BE2C (cell line): ENCODE measurements around the gene LMAN2L.
"Not testable (repeated sequence)": the region's sequence is repeated elsewhere in the genome, so short reads cannot be mapped to it uniquely, and the experiment has no call there.

Source experiments
- DNase-seq: peaks from one replicate; pipeline ENCODE4 v3.0.0-alpha.2; 2020
- H3K27me3 ChIP-seq: fragments of 250-450 bp; sonication (Bioruptor Pico); 2 replicates; pipeline ENCODE4 v1.5.1; 2020; ENCODE audit warnings: mild to moderate bottlenecking
- H3K36me3 ChIP-seq: fragments of 250-450 bp; sonication (Bioruptor Pico); 2 replicates; pipeline ENCODE4 v1.5.1; 2020; ENCODE audit warnings: mild to moderate bottlenecking
- H3K4me1 ChIP-seq: fragments of 250-450 bp; sonication (Bioruptor Pico); 2 replicates; pipeline ENCODE4 v1.5.1; 2020
- H3K4me3 ChIP-seq: 2 replicates; pipeline ENCODE4 v1.5.1; 2011; ENCODE audit warnings: low read depth, low read length
- H3K9me3 ChIP-seq: fragments of 250-450 bp; sonication (Bioruptor Pico); 2 replicates; pipeline ENCODE4 v1.5.1; 2020
- TF ChIP-seq, protein P1 (sequence below): IDR thresholded peaks from 2 replicates; pipeline ENCODE4 v1.5.1; 2012; ENCODE audit warnings: mild to moderate bottlenecking, low read depth, low read length

The LMAN2L gene

DNA sequence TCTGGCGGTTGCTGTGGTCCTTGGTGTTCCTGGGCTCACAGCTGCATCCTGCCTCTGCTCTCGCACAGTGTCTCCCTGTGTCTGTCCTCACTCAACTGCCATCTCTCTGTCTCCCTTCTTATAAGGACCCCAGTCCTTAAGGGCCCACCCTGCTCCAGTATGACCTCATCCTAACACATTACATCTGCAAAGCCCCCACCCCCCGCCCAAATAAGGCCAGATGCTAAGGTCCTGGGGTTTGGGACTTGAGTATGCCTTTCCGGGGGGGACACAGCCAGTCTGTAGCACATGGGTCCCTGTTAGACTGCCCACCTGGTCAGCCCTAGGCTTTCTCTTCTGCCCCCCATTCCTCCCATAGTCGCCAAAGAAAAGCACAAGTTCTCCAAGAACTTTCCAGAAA, 56.6 kb downstream of the LMAN2L start:
- DNase-seq = no peak
- TF ChIP-seq, protein P1, sequence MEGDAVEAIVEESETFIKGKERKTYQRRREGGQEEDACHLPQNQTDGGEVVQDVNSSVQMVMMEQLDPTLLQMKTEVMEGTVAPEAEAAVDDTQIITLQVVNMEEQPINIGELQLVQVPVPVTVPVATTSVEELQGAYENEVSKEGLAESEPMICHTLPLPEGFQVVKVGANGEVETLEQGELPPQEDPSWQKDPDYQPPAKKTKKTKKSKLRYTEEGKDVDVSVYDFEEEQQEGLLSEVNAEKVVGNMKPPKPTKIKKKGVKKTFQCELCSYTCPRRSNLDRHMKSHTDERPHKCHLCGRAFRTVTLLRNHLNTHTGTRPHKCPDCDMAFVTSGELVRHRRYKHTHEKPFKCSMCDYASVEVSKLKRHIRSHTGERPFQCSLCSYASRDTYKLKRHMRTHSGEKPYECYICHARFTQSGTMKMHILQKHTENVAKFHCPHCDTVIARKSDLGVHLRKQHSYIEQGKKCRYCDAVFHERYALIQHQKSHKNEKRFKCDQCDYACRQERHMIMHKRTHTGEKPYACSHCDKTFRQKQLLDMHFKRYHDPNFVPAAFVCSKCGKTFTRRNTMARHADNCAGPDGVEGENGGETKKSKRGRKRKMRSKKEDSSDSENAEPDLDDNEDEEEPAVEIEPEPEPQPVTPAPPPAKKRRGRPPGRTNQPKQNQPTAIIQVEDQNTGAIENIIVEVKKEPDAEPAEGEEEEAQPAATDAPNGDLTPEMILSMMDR = no peak

DNA sequence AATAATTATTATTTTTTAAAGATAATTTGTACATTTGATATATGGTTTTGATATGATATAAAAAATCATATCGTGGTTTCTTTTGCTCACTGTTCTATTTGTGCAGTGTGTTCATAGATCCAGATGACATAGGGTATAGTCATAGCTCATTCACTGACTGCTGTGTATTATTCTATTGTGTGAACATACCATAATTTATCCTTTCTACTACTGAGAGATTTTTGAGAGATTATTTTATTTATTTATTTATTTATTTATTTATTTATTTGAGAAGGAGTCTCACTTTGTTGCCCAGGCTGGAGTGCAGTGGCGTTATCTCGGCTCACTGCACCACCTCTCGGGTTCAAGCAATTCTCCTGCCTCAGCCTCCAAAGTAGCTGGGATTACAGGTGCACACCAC, 58.3 kb downstream of the LMAN2L start:
- Histone ChIP-seq H3K9me3 (no peaks in the 10 kb centered on the region), H3K4me3 (no peak overlapping the region), H3K36me3 (no peaks in the 10 kb centered on the region), H3K27me3 (no peaks in the 10 kb centered on the region), H3K4me1 (peaks cover 7% of the 10 kb centered on the region; the same call in 1 of the 2 replicates)
- DNase-seq = no peak
- TF ChIP-seq, protein P1 = no peak

More for the DNA sequence above, 56.6 kb downstream of the LMAN2L start:
- Histone ChIP-seq H3K9me3 (no peaks in the 10 kb centered on the region), H3K4me3 (no peak overlapping the region), H3K4me1 (peaks cover 7% of the 10 kb centered on the region; the same call in 1 of the 2 replicates), H3K27me3 (no peaks in the 10 kb centered on the region), H3K36me3 (no peaks in the 10 kb centered on the region)

DNA sequence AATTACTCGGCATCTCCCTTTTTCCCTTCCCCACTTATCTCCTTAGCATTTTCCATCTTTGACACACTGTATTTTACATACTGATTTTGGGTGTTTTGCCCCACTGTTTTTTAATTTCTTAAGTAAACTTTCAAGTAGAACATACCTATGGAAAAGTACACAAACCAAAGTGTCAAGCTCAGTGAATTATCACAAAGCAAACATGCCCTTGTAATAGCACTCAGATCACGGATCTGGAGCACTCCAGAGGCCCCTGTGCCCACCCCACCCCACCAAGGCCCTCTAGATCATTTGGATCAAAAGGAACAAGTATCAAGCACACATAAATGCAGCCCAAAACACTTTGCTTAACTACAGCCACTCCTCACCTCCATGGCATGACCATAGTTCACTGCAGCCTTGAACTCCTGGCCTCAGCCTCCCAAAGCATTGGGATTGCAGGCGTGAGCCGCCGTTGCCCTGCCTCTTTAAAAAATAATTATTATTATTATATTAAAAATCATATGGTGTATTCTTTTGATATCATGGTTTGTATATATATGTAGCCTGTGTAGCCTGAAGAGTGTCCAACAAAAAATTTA, 59.2 kb downstream of the LMAN2L start:
- no peaks in the 10 kb centered on the region for H3K36me3 ChIP-seq
- H3K9me3 ChIP-seq = no peaks in the 10 kb centered on the region
- H3K27me3 ChIP-seq = no peaks in the 10 kb centered on the region
- no peak overlapping the region for H3K4me3 ChIP-seq
- H3K4me1 ChIP-seq = peaks cover 1% of the 10 kb centered on the region; the same call in 1 of the 2 replicates
- TF ChIP-seq, protein P1 = no peak
- DNase-seq = no peak

DNA sequence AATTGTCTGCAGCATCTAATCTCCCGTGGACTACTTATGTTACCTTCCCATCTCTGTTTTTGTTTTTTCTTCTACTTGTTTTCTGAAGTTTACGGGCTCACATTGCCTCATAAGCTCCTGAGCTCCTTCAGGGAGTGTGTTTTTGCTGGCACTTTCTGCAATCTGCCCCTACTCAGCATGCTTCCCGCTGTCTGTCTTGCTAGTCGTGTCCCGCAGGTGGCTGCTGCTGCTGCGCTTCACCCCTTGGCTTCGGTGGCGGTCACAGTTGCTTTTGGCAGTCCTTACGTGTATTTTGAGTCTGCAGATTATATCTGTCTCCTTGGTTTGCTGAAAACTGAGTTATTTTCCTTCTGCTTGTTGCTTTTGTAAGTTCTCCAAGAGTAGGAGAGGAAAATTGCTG, 60.0 kb downstream of the LMAN2L start:
- no peaks in the 10 kb centered on the region for H3K36me3 ChIP-seq
- no peak for DNase-seq
- no peaks in the 10 kb centered on the region for H3K9me3 ChIP-seq
- TF ChIP-seq, protein P1 = no peak
- H3K4me3 ChIP-seq = no peak overlapping the region
- no peaks in the 10 kb centered on the region for H3K4me1 ChIP-seq
- no peaks in the 10 kb centered on the region for H3K27me3 ChIP-seq

DNA sequence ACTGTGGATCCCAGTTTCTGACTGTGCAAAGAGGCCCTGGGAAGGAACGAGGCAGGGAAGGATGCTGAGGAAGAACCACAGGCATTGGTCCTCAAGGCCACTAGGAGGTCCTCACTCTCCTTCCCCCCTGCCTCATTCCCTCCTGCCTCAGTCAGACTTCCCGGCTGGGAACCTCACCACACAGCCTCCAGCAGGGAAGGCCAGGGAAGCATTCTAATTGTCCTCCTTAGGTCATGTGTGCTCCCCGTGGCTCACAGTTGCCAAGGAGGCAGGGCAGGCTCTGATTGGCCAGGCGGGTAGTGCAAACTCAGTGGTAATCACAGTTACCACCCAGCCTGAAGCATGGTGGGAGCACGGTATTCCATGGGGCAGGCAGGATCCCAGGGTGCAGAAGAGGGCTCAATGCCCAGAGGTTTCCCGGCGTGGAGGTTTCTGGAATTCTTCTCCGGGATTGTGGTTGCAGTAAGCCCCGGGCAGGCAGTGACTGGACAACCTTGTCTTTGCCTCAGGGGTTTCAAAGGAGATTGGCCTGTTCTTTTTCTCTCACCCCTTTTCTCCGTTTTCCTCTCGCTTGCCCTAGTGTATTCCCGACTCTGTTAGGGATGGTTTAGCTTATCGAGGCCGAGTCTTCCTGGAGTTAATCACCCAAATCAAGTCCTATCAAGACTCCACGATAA, 70.2 kb downstream of the LMAN2L start:
- DNase-seq = no peak
- Histone ChIP-seq H3K4me3 (no peak overlapping the region), H3K9me3 (no peaks in the 10 kb centered on the region), H3K36me3 (no peaks in the 10 kb centered on the region), H3K4me1 (no peaks in the 10 kb centered on the region), H3K27me3 (no peaks in the 10 kb centered on the region)
- TF ChIP-seq, protein P1 = no peak

DNA sequence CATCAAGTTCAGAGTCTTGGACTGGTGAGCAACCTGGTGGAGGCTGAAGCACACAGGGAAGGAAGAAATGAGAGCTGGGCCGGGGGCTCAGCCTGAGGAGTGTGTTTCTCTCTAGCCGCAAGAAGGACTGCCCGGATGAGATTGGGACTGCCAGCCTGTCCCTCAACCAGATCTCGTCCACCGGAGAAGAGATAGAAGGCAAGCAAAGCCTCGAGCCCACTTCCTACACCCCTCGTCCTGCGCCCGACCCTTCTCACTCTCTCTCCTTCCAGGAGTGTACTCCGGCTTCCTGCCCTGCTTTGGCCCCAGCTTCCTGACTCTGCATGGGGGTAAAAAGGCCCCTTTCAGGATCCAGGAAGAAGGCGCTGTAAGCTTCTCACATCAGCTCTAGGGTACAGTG, 71.1 kb downstream of the LMAN2L start:
- H3K36me3 ChIP-seq = no peaks in the 10 kb centered on the region
- no peaks in the 10 kb centered on the region for H3K9me3 ChIP-seq
- no peak for DNase-seq
- no peak overlapping the region for H3K4me3 ChIP-seq
- TF ChIP-seq, protein P1 = no peak
- H3K27me3 ChIP-seq = no peaks in the 10 kb centered on the region
- H3K4me1 ChIP-seq = no peaks in the 10 kb centered on the region

DNA sequence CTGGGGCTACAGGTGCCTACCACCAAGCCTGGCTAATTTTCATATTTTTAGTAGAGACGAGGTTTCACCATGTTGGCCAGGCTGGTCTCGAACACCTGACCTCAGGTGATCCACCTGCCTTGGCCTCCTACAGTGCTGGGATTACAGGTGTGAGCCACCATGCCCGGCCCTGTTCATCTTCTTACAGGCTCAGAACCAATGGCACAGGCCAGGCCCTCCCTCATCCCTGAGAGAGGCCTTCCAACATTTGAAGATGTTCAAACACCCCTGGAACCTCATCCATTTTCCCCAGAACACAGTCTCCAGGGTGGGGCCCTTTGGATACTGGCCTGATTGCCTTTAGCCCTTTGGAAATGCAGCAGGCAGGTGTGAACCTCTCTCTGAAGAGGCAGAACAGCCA, 74.1 kb downstream of the LMAN2L start:
- DNase-seq, H3K36me3 ChIP-seq, H3K4me3 ChIP-seq, H3K27me3 ChIP-seq, H3K9me3 ChIP-seq, H3K4me1 ChIP-seq: not testable (repeated sequence)
